Mesendoderm (in vitro differentiated cells): Measurements from ENCODE around the gene ARHGAP1.
A peak's percentile ranks its signal among the peaks of the same experiment; 100 is the strongest.

Experiments
- DNase-seq: peaks from one replicate; pipeline ENCODE4 v3.0.0; 2013
- H2AK5ac ChIP-seq: 2 replicates; pipeline ENCODE4 v1.6.1; 2013; ENCODE audit warnings: low read length, inconsistent platforms
- H2BK120ac ChIP-seq: 2 replicates; pipeline ENCODE4 v1.6.1; 2013; ENCODE audit warnings: low read depth, mild to moderate bottlenecking, low read length, moderate library complexity, mixed read lengths
- H2BK15ac ChIP-seq: replicated peaks from 2 replicates; pipeline ENCODE4 v1.6.1; 2013; ENCODE audit warnings: low read depth, mild to moderate bottlenecking, moderate library complexity
- H2BK5ac ChIP-seq: 2 replicates; pipeline ENCODE4 v1.6.1; 2013; ENCODE audit warnings: low read length, inconsistent platforms
- H3K18ac ChIP-seq: 2 replicates; pipeline ENCODE4 v1.6.1; 2013; ENCODE audit warnings: mild to moderate bottlenecking, low read length, mixed read lengths
- H3K23ac ChIP-seq: one replicate; pipeline ENCODE4 v1.6.1; 2013; ENCODE audit warnings: low read length
- H3K27ac ChIP-seq: 2 replicates; pipeline ENCODE4 v1.5.1; 2013; ENCODE audit warnings: low read depth, mild to moderate bottlenecking, inconsistent platforms, low read length, moderate library complexity
- H3K27me3 ChIP-seq: 2 replicates; pipeline ENCODE4 v1.6.1; 2013; ENCODE audit warnings: low read length, control low read depth, mild to moderate bottlenecking, inconsistent platforms; ENCODE audit not compliant: insufficient read depth, poor library complexity
- H3K36me3 ChIP-seq: 2 replicates; pipeline ENCODE4 v1.6.1; 2013; ENCODE audit warnings: low read length, inconsistent platforms; ENCODE audit not compliant: control insufficient read depth, insufficient read depth
- H3K4ac ChIP-seq: one replicate; pipeline ENCODE4 v1.6.1; 2013; ENCODE audit warnings: low read depth, mild to moderate bottlenecking, low read length, moderate library complexity
- H3K4me1 ChIP-seq: 2 replicates; pipeline ENCODE4 v1.6.1; 2013; ENCODE audit warnings: low read depth, low read length, inconsistent platforms; ENCODE audit not compliant: control insufficient read depth
- H3K4me2 ChIP-seq: 2 replicates; pipeline ENCODE4 v1.6.1; 2013; ENCODE audit warnings: low read length
- H3K4me3 ChIP-seq: 2 replicates; pipeline ENCODE4 v1.5.1; 2013; ENCODE audit warnings: mild to moderate bottlenecking, low read length
- H3K56ac ChIP-seq: one replicate; pipeline ENCODE4 v1.6.1; 2013; ENCODE audit warnings: low read length
- H3K79me1 ChIP-seq: 2 replicates; pipeline ENCODE4 v1.6.1; 2013; ENCODE audit warnings: low read length, inconsistent platforms
- H3K79me2 ChIP-seq: 2 replicates; pipeline ENCODE4 v1.6.1; 2013; ENCODE audit warnings: mild to moderate bottlenecking, low read length; ENCODE audit not compliant: control insufficient read depth, insufficient read depth
- H3K9ac ChIP-seq: 2 replicates; pipeline ENCODE4 v1.6.1; 2013; ENCODE audit warnings: low read length, inconsistent platforms
- H4K5ac ChIP-seq: one replicate; pipeline ENCODE4 v1.6.1; 2013; ENCODE audit warnings: low read length
- H4K8ac ChIP-seq: one replicate; pipeline ENCODE4 v1.6.1; 2013; ENCODE audit warnings: low read depth, mild to moderate bottlenecking, control low read depth, low read length, moderate library complexity
- WGBS: extraction: QIAGEN DNeasy Blood & Tissue Kit; methylation state at CpG from one replicate; pipeline ENCODE4 v1.1.7; 2013; ENCODE audit warnings: low lambda C conversion rate, missing lambda C conversion rate; ENCODE audit not compliant: insufficient coverage; ENCODE audit errors: extremely low coverage; 5-methylcytosine and 5-hydroxymethylcytosine counted together

Gene ARHGAP1

GRCh38 chr11:46722566-46723358 is 22.3 kb upstream of the ARHGAP1 start:
- no CpG with 5 or more reads among the region's 11 CpGs for WGBS
- Histone ChIP-seq H3K23ac (no peak overlapping the region), H3K79me1 (no peaks in the 10 kb centered on the region), H3K4me3 (no peak overlapping the region), H3K27ac (no peak overlapping the region), H3K56ac (no peak overlapping the region), H2AK5ac (no peak overlapping the region), H2BK120ac (no peak overlapping the region), H3K9ac (no peak overlapping the region), H3K4me2 (no peak overlapping the region), H3K18ac (no peak overlapping the region), H2BK15ac (no peak overlapping the region), H3K4ac (no peak overlapping the region), H3K27me3 (no peaks in the 10 kb centered on the region), H2BK5ac (no peak overlapping the region), H3K79me2 (no peaks in the 10 kb centered on the region), H4K5ac (no peak overlapping the region), H4K8ac (no peak overlapping the region), H3K36me3 (no peaks in the 10 kb centered on the region), H3K4me1 (no peaks in the 10 kb centered on the region)
- no peak for DNase-seq

GRCh38 chr11:46721286-46721685 is 20.9 kb upstream of the ARHGAP1 start:
- no peak overlapping the region for H3K23ac ChIP-seq
- no peak overlapping the region for H4K5ac ChIP-seq
- H3K56ac ChIP-seq, result no peak overlapping the region
- no peaks in the 10 kb centered on the region for H3K4me1 ChIP-seq
- no peaks in the 10 kb centered on the region for H3K27me3 ChIP-seq
- H4K8ac ChIP-seq, result no peak overlapping the region
- no peak overlapping the region for H3K4ac ChIP-seq
- H3K36me3 ChIP-seq, result no peaks in the 10 kb centered on the region
- H3K79me1 ChIP-seq, result no peaks in the 10 kb centered on the region
- WGBS, result no CpG with 5 or more reads among the region's 6 CpGs
- no peak overlapping the region for H3K9ac ChIP-seq
- no peak overlapping the region for H3K18ac ChIP-seq
- no peak overlapping the region for H2BK5ac ChIP-seq
- no peak overlapping the region for H2AK5ac ChIP-seq
- no peak overlapping the region for H2BK15ac ChIP-seq
- no peak for DNase-seq
- H2BK120ac ChIP-seq, result no peak overlapping the region
- no peak overlapping the region for H3K4me2 ChIP-seq
- no peak overlapping the region for H3K27ac ChIP-seq
- H3K79me2 ChIP-seq, result no peaks in the 10 kb centered on the region
- H3K4me3 ChIP-seq, result no peak overlapping the region

- no peaks in the 10 kb centered on the region for H3K79me2 ChIP-seq
- no peak overlapping the region for H4K5ac ChIP-seq
- H3K27me3 ChIP-seq, result no peaks in the 10 kb centered on the region
- no peak overlapping the region for H3K56ac ChIP-seq
- H3K27ac ChIP-seq, result no peak overlapping the region
- H4K8ac ChIP-seq, result no peak overlapping the region
- H2BK120ac ChIP-seq, result no peak overlapping the region
- no peaks in the 10 kb centered on the region for H3K4me1 ChIP-seq
- H3K79me1 ChIP-seq, result no peaks in the 10 kb centered on the region
- WGBS, result no CpG with 5 or more reads among the region's 25 CpGs
- no peak overlapping the region for H3K4ac ChIP-seq
- no peak overlapping the region for H3K9ac ChIP-seq
- no peak overlapping the region for H3K23ac ChIP-seq
- H3K18ac ChIP-seq, result no peak overlapping the region
- H3K36me3 ChIP-seq, result no peaks in the 10 kb centered on the region
- no peak for DNase-seq
- H2AK5ac ChIP-seq, result no peak overlapping the region
- no peak overlapping the region for H2BK15ac ChIP-seq
- no peak overlapping the region for H2BK5ac ChIP-seq
- H3K4me3 ChIP-seq, result no peak overlapping the region
- H3K4me2 ChIP-seq, result no peak overlapping the region
These were observed 19.3 kb upstream of the ARHGAP1 start for GRCh38 chr11:46719543-46720218.

GRCh38 chr11:46719048-46719542 is 18.7 kb upstream of the ARHGAP1 start, which contains the start of gene F2:
TSS of gene F2 (plus strand) at chr11:46719213. CDS start at chr11:46719236, 23 bp downstream.
- no peaks in the 10 kb centered on the region for H3K79me1 ChIP-seq
- H2AK5ac ChIP-seq, result no peak within 1 kb of the TSS
- H2BK15ac ChIP-seq, result no peak within 1 kb of the TSS
- H3K4me1 ChIP-seq, result no peaks in the 10 kb centered on the region
- H2BK5ac ChIP-seq, result no peak within 1 kb of the TSS
- H3K27ac ChIP-seq, result no peak within 1 kb of the TSS
- H4K5ac ChIP-seq, result no peak within 1 kb of the TSS
- H3K27me3 ChIP-seq, result no peaks in the 10 kb centered on the region
- DNase-seq, result no peak
- no peak within 1 kb of the TSS for H3K4me3 ChIP-seq
- no peak within 1 kb of the TSS for H3K23ac ChIP-seq
- H3K36me3 ChIP-seq, result no peaks in the 10 kb centered on the region
- no peak within 1 kb of the TSS for H4K8ac ChIP-seq
- no peak within 1 kb of the TSS for H3K56ac ChIP-seq
- H3K9ac ChIP-seq, result no peak within 1 kb of the TSS
- WGBS, result no CpG with 5 or more reads among the region's 7 CpGs
- no peak within 1 kb of the TSS for H2BK120ac ChIP-seq
- H3K4ac ChIP-seq, result no peak within 1 kb of the TSS
- H3K18ac ChIP-seq, result peak within 1 kb of the TSS; percentile 43
- no peaks in the 10 kb centered on the region for H3K79me2 ChIP-seq
- no peak within 1 kb of the TSS for H3K4me2 ChIP-seq

- no peak overlapping the region for H2BK15ac ChIP-seq
- no peak overlapping the region for H3K4me3 ChIP-seq
- no peak overlapping the region for H3K23ac ChIP-seq
- H3K27ac ChIP-seq, result no peak overlapping the region
- H3K9ac ChIP-seq, result no peak overlapping the region
- H3K4me1 ChIP-seq, result no peaks in the 10 kb centered on the region
- H2AK5ac ChIP-seq, result no peak overlapping the region
- DNase-seq, result peak; percentile 57
- no peak overlapping the region for H2BK120ac ChIP-seq
- no peaks in the 10 kb centered on the region for H3K79me1 ChIP-seq
- no peak overlapping the region for H4K5ac ChIP-seq
- no peak overlapping the region for H2BK5ac ChIP-seq
- H3K4ac ChIP-seq, result no peak overlapping the region
- no peak overlapping the region for H4K8ac ChIP-seq
- H3K4me2 ChIP-seq, result no peak overlapping the region
- H3K27me3 ChIP-seq, result no peaks in the 10 kb centered on the region
- WGBS, result no CpG with 5 or more reads among the region's 11 CpGs
- H3K56ac ChIP-seq, result no peak overlapping the region
- H3K79me2 ChIP-seq, result no peaks in the 10 kb centered on the region
- H3K36me3 ChIP-seq, result no peaks in the 10 kb centered on the region
- peak overlapping the region; percentile 43 for H3K18ac ChIP-seq
These were observed 18.0 kb upstream of the ARHGAP1 start for GRCh38 chr11:46718155-46719019.
